KMS-11 (cell line): ENCODE measurements around the gene KCNJ10.

Source experiments
- H2AFZ ChIP-seq: fragments of 200-600 bp; sonication (generic); 2 replicates; pipeline ENCODE4 v1.6.1; 2016; ENCODE audit warnings: antibody characterized with exemption, mixed run types, low read depth
- H3K27ac ChIP-seq: fragments of 200-600 bp; sonication (generic); 2 replicates; pipeline ENCODE4 v1.6.1; 2016; ENCODE audit warnings: mild to moderate bottlenecking, mixed run types
- H3K27me3 ChIP-seq: fragments of 200-600 bp; sonication (generic); 2 replicates; pipeline ENCODE4 v1.6.1; 2017; ENCODE audit warnings: mild to moderate bottlenecking, low read depth, mixed run types, moderate library complexity; ENCODE audit not compliant: insufficient read depth
- H3K36me3 ChIP-seq: fragments of 200-600 bp; sonication (generic); 2 replicates; pipeline ENCODE4 v1.6.1; 2017; ENCODE audit warnings: mild to moderate bottlenecking, mixed run types; ENCODE audit not compliant: insufficient read depth
- H3K4me1 ChIP-seq: fragments of 200-600 bp; sonication (generic); 2 replicates; pipeline ENCODE4 v1.6.1; 2016; ENCODE audit warnings: mild to moderate bottlenecking, low read depth, mixed run types; ENCODE audit not compliant: poor library complexity, severe bottlenecking
- H3K4me2 ChIP-seq: fragments of 200-600 bp; sonication (generic); 2 replicates; pipeline ENCODE4 v1.7.0; 2016; ENCODE audit warnings: mild to moderate bottlenecking, mixed run types
- H3K4me3 ChIP-seq: fragments of 200-600 bp; sonication (generic); IDR thresholded peaks from 2 replicates; pipeline ENCODE4 v1.6.1; 2017; ENCODE audit warnings: low read depth, low read length, mixed read lengths; ENCODE audit not compliant: insufficient read depth
- H3K79me2 ChIP-seq: fragments of 200-600 bp; sonication (generic); 2 replicates; pipeline ENCODE4 v1.6.1; 2016; ENCODE audit warnings: low read depth, mixed run types; ENCODE audit not compliant: insufficient read depth
- H3K9ac ChIP-seq: fragments of 200-600 bp; sonication (generic); 2 replicates; pipeline ENCODE4 v1.6.1; 2016; ENCODE audit warnings: mild to moderate bottlenecking, mixed run types
- H4K20me1 ChIP-seq: fragments of 200-600 bp; sonication (generic); 2 replicates; pipeline ENCODE4 v1.6.1; 2016; ENCODE audit warnings: mild to moderate bottlenecking, mixed run types; ENCODE audit not compliant: insufficient read depth
- CTCF ChIP-seq: fragments of 200-600 bp; sonication (generic); conservative IDR thresholded peaks from 2 replicates; pipeline ENCODE4 v1.6.1; 2017; ENCODE audit warnings: low read depth, mild to moderate bottlenecking, antibody characterized with exemption, low read length, moderate library complexity, mixed read lengths

Gene KCNJ10

GRCh38 chr1:160101037-160101716, 31.2 kb upstream of the KCNJ10 start:
- peak overlapping the region; percentile 17; the same call in 1 of the 2 replicates for H3K27ac ChIP-seq
- H3K9ac ChIP-seq = peak overlapping the region; percentile 66
- no peaks in the 10 kb centered on the region for H4K20me1 ChIP-seq
- peak overlapping the region; percentile 62 for H3K4me2 ChIP-seq
- peaks cover 42% of the 10 kb centered on the region for H3K4me1 ChIP-seq
- peak overlapping the region; percentile 94 for H2AFZ ChIP-seq
- peak; percentile 100 for TF ChIP-seq CTCF
- peaks cover 17% of the 10 kb centered on the region; the same call in 1 of the 2 replicates for H3K79me2 ChIP-seq
- peak overlapping the region; percentile 83 for H3K4me3 ChIP-seq
- H3K27me3 ChIP-seq = no peaks in the 10 kb centered on the region
- no peaks in the 10 kb centered on the region for H3K36me3 ChIP-seq

- Histone ChIP-seq H2AFZ (peak overlapping the region; percentile 88; the same call in 1 of the 2 replicates), H3K27me3 (no peaks in the 10 kb centered on the region), H3K4me3 (no peak overlapping the region), H3K4me2 (peak overlapping the region; percentile 72), H3K27ac (no peak overlapping the region; the same call in 1 of the 2 replicates), H3K36me3 (no peaks in the 10 kb centered on the region), H4K20me1 (no peaks in the 10 kb centered on the region), H3K79me2 (peaks cover 17% of the 10 kb centered on the region; the same call in 1 of the 2 replicates), H3K9ac (peak overlapping the region; percentile 63; the same call in 1 of the 2 replicates), H3K4me1 (peaks cover 42% of the 10 kb centered on the region)
- no peak for TF ChIP-seq CTCF
Observed at GRCh38 chr1:160099716-160100375, 29.9 kb upstream of the KCNJ10 start.

GRCh38 chr1:160098852-160099561, 29.0 kb upstream of the KCNJ10 start:
- no peak for TF ChIP-seq CTCF
- H3K4me3 ChIP-seq = peak overlapping the region; percentile 96
- peaks cover 42% of the 10 kb centered on the region for H3K4me1 ChIP-seq
- no peaks in the 10 kb centered on the region for H3K36me3 ChIP-seq
- H3K4me2 ChIP-seq = peak overlapping the region; percentile 72
- peak overlapping the region; percentile 88 for H2AFZ ChIP-seq
- no peaks in the 10 kb centered on the region for H3K27me3 ChIP-seq
- peaks cover 17% of the 10 kb centered on the region; the same call in 1 of the 2 replicates for H3K79me2 ChIP-seq
- H3K9ac ChIP-seq = peak overlapping the region; percentile 63
- H4K20me1 ChIP-seq = no peaks in the 10 kb centered on the region
- H3K27ac ChIP-seq = peak overlapping the region; percentile 49

- Histone ChIP-seq H2AFZ (peak within 1 kb of the TSS; percentile 88), H3K4me3 (peak within 1 kb of the TSS; percentile 97), H3K4me2 (peak within 1 kb of the TSS; percentile 81), H3K9ac (peak within 1 kb of the TSS; percentile 63), H4K20me1 (no peaks in the 10 kb centered on the region), H3K27ac (peak within 1 kb of the TSS; percentile 49), H3K27me3 (no peaks in the 10 kb centered on the region), H3K79me2 (peaks cover 17% of the 10 kb centered on the region; the same call in 1 of the 2 replicates), H3K36me3 (no peaks in the 10 kb centered on the region), H3K4me1 (peaks cover 42% of the 10 kb centered on the region)
- TF ChIP-seq CTCF = 0 out of 2 replicates have a peak, but pooled peaks have one; percentile 12
Observed at GRCh38 chr1:160097911-160098851, 28.2 kb upstream of the KCNJ10 start, which contains the start of gene IGSF8. Gene IGSF8 (minus strand): TSS chr1:160098619. CDS start chr1:160098472, 147 bp downstream.
